PC-9 (cell line): ENCODE results near the gene STOML1. TPM values are rescaled to one million over a fixed set of nuclear protein-coding genes. Genes with fewer than 3 reads are reported as not detected.

Source experiments
- BruUV-seq: library from RNA; stranded (reverse); fragments of 400-500 nt; replicated peaks from 2 replicates; lab custom pipeline; 2021; lab: Mats Ljungman, UMichigan
- CTCF ChIA-PET: fragments of 300-600 bp; sonication (Branson Sonifier 250); formaldehyde crosslinking; loops from one replicate; lab custom pipeline; 2022; ENCODE audit warnings: antibody characterized with exemption; lab: Charles Lee
- POLR2A ChIA-PET: fragments of 300-600 bp; sonication (Branson Sonifier 250); formaldehyde crosslinking; loops from one replicate; lab custom pipeline; 2022; ENCODE audit warnings: antibody characterized with exemption; ENCODE audit not compliant: unreplicated experiment; lab: Charles Lee
- DNase-seq, 2 experiments: peaks; one replicate each; pipeline versions ENCODE4 v3.0.0 to v3.0.0-alpha.2; 2015 to 2022; ENCODE audit warnings: mixed read lengths in 1 of 2
- H2AFZ ChIP-seq: fragments of 200-600 bp; sonication (generic); 2 replicates; pipeline ENCODE4 v1.8.1; 2017; ENCODE audit warnings: antibody characterized with exemption
- H3F3A ChIP-seq: fragments of 200-600 bp; sonication (generic); 2 replicates; pipeline ENCODE4 v1.8.1; 2017; ENCODE audit warnings: antibody characterized with exemption, mild to moderate bottlenecking, low read depth; ENCODE audit not compliant: insufficient read depth
- H3K27ac ChIP-seq: fragments of 200-600 bp; sonication (generic); 2 replicates; pipeline ENCODE4 v1.6.1; 2016; ENCODE audit warnings: mixed run types
- H3K27me3 ChIP-seq: fragments of 200-600 bp; sonication (generic); 2 replicates; pipeline ENCODE4 v1.6.1; 2016; ENCODE audit warnings: low read depth, mixed run types; ENCODE audit not compliant: insufficient read depth
- H3K36me3 ChIP-seq: fragments of 200-600 bp; sonication (generic); 2 replicates; pipeline ENCODE4 v1.6.1; 2016; ENCODE audit warnings: low read depth, mixed run types
- H3K4me1 ChIP-seq: fragments of 200-600 bp; sonication (generic); replicated peaks from 2 replicates; pipeline ENCODE4 v1.6.1; 2016; ENCODE audit warnings: mixed run types; ENCODE audit not compliant: insufficient read depth
- H3K4me2 ChIP-seq: fragments of 200-600 bp; sonication (generic); 2 replicates; pipeline ENCODE4 v1.6.1; 2017; ENCODE audit warnings: mixed run types
- H3K4me3 ChIP-seq: fragments of 200-600 bp; sonication (generic); 2 replicates; pipeline ENCODE4 v1.6.1; 2016; ENCODE audit warnings: mixed run types
- H3K79me2 ChIP-seq: fragments of 200-600 bp; sonication (generic); 2 replicates; pipeline ENCODE4 v1.6.1; 2017; ENCODE audit warnings: low read depth, mixed run types
- H3K9me2 ChIP-seq: fragments of 200-600 bp; sonication (generic); 2 replicates; pipeline ENCODE4 v1.8.1; 2017; ENCODE audit warnings: mild to moderate bottlenecking; ENCODE audit not compliant: insufficient read depth
- H3K9me3 ChIP-seq: fragments of 200-600 bp; sonication (generic); 2 replicates; pipeline ENCODE4 v1.8.1; 2016; ENCODE audit warnings: low read depth; ENCODE audit not compliant: insufficient read depth
- H4K20me1 ChIP-seq: fragments of 200-600 bp; sonication (generic); 2 replicates; pipeline ENCODE4 v1.8.1; 2017; ENCODE audit not compliant: insufficient read depth
- CTCF ChIP-seq: fragments of 200-600 bp; sonication (generic); conservative IDR thresholded peaks from 2 replicates; pipeline ENCODE4 v1.6.1; 2017; ENCODE audit warnings: mixed run types, antibody characterized with exemption, mild to moderate bottlenecking, moderate library complexity
- EZH2 ChIP-seq: fragments of 200-600 bp; sonication (generic); IDR thresholded peaks from 2 replicates; pipeline ENCODE4 v1.8.0; 2017; ENCODE audit warnings: antibody characterized with exemption, low read depth
- intact Hi-C: fragments of 100-400 bp; cut with micrococcal nuclease; formaldehyde crosslinking; loops from one replicate; pipeline ENCODE4 v1.10.0; 2022; ENCODE audit not compliant: unreplicated experiment
- total RNA-seq: library from RNA; stranded (reverse); gene quantifications from 2 replicates; pipeline ENCODE4 v1.2.3, GENCODE V29; 2021

The STOML1 gene
- total RNA-seq, 1 experiment from 2014 or later: 6.1 TPM

- no peak for DNase-seq
- CTCF ChIA-PET: interaction anchor here (0.6 kb wide), 1 partner anchor 1933 kb away, joined by 7 read pairs; no protein-coding TSS in a partner anchor
- peaks cover 8% of the 10 kb centered on the region; the same call in 1 of the 2 replicates for H3K4me1 ChIP-seq
- H3K27ac ChIP-seq: no peak overlapping the region
- no peaks in the 10 kb centered on the region for H3K36me3 ChIP-seq
- POLR2A ChIA-PET: no interaction called here
- intact Hi-C loops: no loop called here
- H3K9me3 ChIP-seq: no peaks in the 10 kb centered on the region
- H4K20me1 ChIP-seq: 0 out of 2 replicates have a peak, but pooled peaks cover 9% of the 10 kb centered on the region
- no TSS peak for BruUV-seq
- no peaks in the 10 kb centered on the region for H3K9me2 ChIP-seq
- 0 out of 2 replicates have a peak, but pooled peaks cover 6% of the 10 kb centered on the region for H3K79me2 ChIP-seq
- H3F3A ChIP-seq: 0 out of 2 replicates have a peak, but pooled peaks cover 5% of the 10 kb centered on the region
- H3K27me3 ChIP-seq: no peaks in the 10 kb centered on the region
- no peak overlapping the region for H2AFZ ChIP-seq
- TF ChIP-seq EZH2 (no peak), CTCF (no peak)
- H3K4me3 ChIP-seq: no peak overlapping the region
- no peak overlapping the region for H3K4me2 ChIP-seq
Measured at GRCh38 chr15:74011610-74012009, 19.5 kb upstream of the STOML1 start.

GRCh38 chr15:74010929-74011540 lies 18.9 kb upstream of the STOML1 start:
- no peaks in the 10 kb centered on the region for H3K36me3 ChIP-seq
- 0 out of 2 replicates have a peak, but pooled peaks cover 9% of the 10 kb centered on the region for H4K20me1 ChIP-seq
- H3K9me2 ChIP-seq: no peaks in the 10 kb centered on the region
- H3K79me2 ChIP-seq: 0 out of 2 replicates have a peak, but pooled peaks cover 6% of the 10 kb centered on the region
- H3K9me3 ChIP-seq: no peaks in the 10 kb centered on the region
- no peak overlapping the region for H3K4me2 ChIP-seq
- H2AFZ ChIP-seq: no peak overlapping the region
- no peak overlapping the region for H3K27ac ChIP-seq
- TF ChIP-seq CTCF: no peak
- TF ChIP-seq EZH2: no peak
- no peak overlapping the region for H3K4me3 ChIP-seq
- intact Hi-C loops: no loop called here
- peaks cover 8% of the 10 kb centered on the region; the same call in 1 of the 2 replicates for H3K4me1 ChIP-seq
- H3K27me3 ChIP-seq: no peaks in the 10 kb centered on the region
- no TSS peak for BruUV-seq
- CTCF ChIA-PET: interaction anchor here (0.6 to 0.7 kb wide), 2 partner anchors 220 to 1934 kb away, joined by 5 to 7 read pairs; no protein-coding TSS in a partner anchor
- 0 out of 2 replicates have a peak, but pooled peaks cover 5% of the 10 kb centered on the region for H3F3A ChIP-seq
- no peak for DNase-seq
- POLR2A ChIA-PET: no interaction called here

- Histone ChIP-seq H3K79me2 (0 out of 2 replicates have a peak, but pooled peaks cover 6% of the 10 kb centered on the region), H3K9me2 (no peaks in the 10 kb centered on the region), H3K9me3 (no peaks in the 10 kb centered on the region), H3K36me3 (no peaks in the 10 kb centered on the region), H3K27ac (no peak overlapping the region), H3K4me3 (no peak overlapping the region), H2AFZ (no peak overlapping the region), H3K4me2 (no peak overlapping the region), H3K4me1 (peaks cover 8% of the 10 kb centered on the region; the same call in 1 of the 2 replicates), H4K20me1 (0 out of 2 replicates have a peak, but pooled peaks cover 9% of the 10 kb centered on the region), H3F3A (0 out of 2 replicates have a peak, but pooled peaks cover 5% of the 10 kb centered on the region), H3K27me3 (no peaks in the 10 kb centered on the region)
- ChIA-PET CTCF (no interaction called here), POLR2A (no interaction called here)
- no peak for TF ChIP-seq CTCF
- TF ChIP-seq EZH2: no peak
- no peak for DNase-seq
- BruUV-seq: no TSS peak
- intact Hi-C loops: no loop called here
Measured at GRCh38 chr15:74008901-74009300, 16.8 kb upstream of the STOML1 start.
